Measurements from ENCODE around the gene VWC2L. TPM values are rescaled to one million over a fixed set of nuclear protein-coding genes. Genes with fewer than 3 reads are reported as not detected.

VWC2L gene
- polyA plus RNA-seq, 4 donors, result 0.03 TPM; not detected in 2

DNA sequence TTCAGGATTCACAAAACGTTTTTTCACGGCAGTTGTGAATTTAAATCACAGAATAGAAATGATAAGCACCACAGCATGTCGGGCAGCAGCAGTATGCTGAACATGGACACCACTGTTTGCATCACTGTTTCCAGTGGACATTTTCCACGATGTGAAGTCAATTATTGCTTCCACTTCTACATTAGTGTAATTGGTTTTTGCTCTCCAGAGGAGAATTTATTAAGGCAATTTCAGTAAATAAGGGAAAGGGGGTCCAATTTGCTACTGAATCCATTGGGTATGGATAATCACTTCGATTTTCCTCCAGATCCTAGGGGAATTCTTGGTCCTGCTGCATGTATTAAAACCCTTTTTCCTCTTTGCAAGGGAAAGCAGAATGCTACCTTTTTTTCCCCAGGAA lies 30.2 kb upstream of the VWC2L start:
- FAIRE-seq (no peak), DNase-seq (no peak)
- H3K27me3 ChIP-seq (ENCODE audit: control insufficient read depth in 3 of 3, insufficient read depth in 3 of 3, low read length in 3 of 3), result no peaks in the 10 kb centered on the region
- 43 to 65% (median 54%) methylated on average over 5 of the region's 5 CpGs for WGBS, 3 donors
- H3K27ac ChIP-seq (ENCODE audit: low read depth in 1 of 3, low read length in 2 of 3), result no peak overlapping the region
- no peaks in the 10 kb centered on the region for H3K4me1 ChIP-seq (ENCODE audit: control insufficient read depth in 3 of 3, insufficient read depth in 2 of 3, low read depth in 1 of 3, low read length in 2 of 3)
- no peaks in the 10 kb centered on the region for H3K36me3 ChIP-seq (ENCODE audit: control insufficient read depth in 3 of 3, insufficient read depth in 2 of 3, low read depth in 1 of 3, low read length in 3 of 3)
- H3K4me3 ChIP-seq (ENCODE audit: low read depth in 1 of 3, low read length in 3 of 3), result no peak overlapping the region
- H3K9me3 ChIP-seq (ENCODE audit: control insufficient read depth in 2 of 2, insufficient read depth in 1 of 2, low read depth in 1 of 2, low read length in 1 of 2), result no peaks in the 10 kb centered on the region

DNA sequence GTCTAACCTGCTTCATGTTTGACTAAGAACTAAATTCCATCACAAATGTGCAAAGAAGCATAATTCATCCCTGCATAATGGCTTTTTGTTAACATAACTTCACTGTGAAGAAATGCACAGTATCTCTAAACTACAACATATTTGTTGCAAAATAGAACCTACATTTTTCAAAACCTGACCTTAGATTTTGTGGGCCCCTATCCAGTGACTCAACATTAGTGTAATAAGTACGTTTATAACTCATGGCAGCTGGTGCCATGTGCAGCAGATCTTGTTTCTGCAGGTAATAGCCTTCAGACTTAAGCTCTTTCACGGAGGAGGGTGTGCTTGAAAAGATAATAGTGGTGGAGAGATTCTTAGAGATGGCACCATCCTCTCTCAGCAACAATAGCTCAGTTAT lies 28.6 kb upstream of the VWC2L start:
- H3K9me3 ChIP-seq (ENCODE audit: control insufficient read depth in 2 of 2, insufficient read depth in 1 of 2, low read depth in 1 of 2, low read length in 1 of 2), result no peaks in the 10 kb centered on the region
- no peaks in the 10 kb centered on the region for H3K27me3 ChIP-seq (ENCODE audit: control insufficient read depth in 3 of 3, insufficient read depth in 3 of 3, low read length in 3 of 3)
- no peak overlapping the region for H3K27ac ChIP-seq (ENCODE audit: low read depth in 1 of 3, low read length in 2 of 3)
- 38 to 60% (median 38%) methylated on average over 2 of the region's 2 CpGs for WGBS, 3 donors
- no peak overlapping the region for H3K4me3 ChIP-seq (ENCODE audit: low read depth in 1 of 3, low read length in 3 of 3)
- no peaks in the 10 kb centered on the region for H3K36me3 ChIP-seq (ENCODE audit: control insufficient read depth in 3 of 3, insufficient read depth in 2 of 3, low read depth in 1 of 3, low read length in 3 of 3)
- FAIRE-seq, result no peak
- H3K4me1 ChIP-seq (ENCODE audit: control insufficient read depth in 3 of 3, insufficient read depth in 2 of 3, low read depth in 1 of 3, low read length in 2 of 3), result no peaks in the 10 kb centered on the region
- no peak for DNase-seq

- Histone ChIP-seq H3K27ac (ENCODE audit: low read depth in 1 of 3, low read length in 2 of 3) (no peak overlapping the region), H3K27me3 (ENCODE audit: control insufficient read depth in 3 of 3, insufficient read depth in 3 of 3, low read length in 3 of 3) (no peaks in the 10 kb centered on the region), H3K4me3 (ENCODE audit: low read depth in 1 of 3, low read length in 3 of 3) (no peak overlapping the region), H3K4me1 (ENCODE audit: control insufficient read depth in 3 of 3, insufficient read depth in 2 of 3, low read depth in 1 of 3, low read length in 2 of 3) (no peaks in the 10 kb centered on the region), H3K9me3 (ENCODE audit: control insufficient read depth in 2 of 2, insufficient read depth in 1 of 2, low read depth in 1 of 2, low read length in 1 of 2) (no peaks in the 10 kb centered on the region), H3K36me3 (ENCODE audit: control insufficient read depth in 3 of 3, insufficient read depth in 2 of 3, low read depth in 1 of 3, low read length in 3 of 3) (no peaks in the 10 kb centered on the region)
- DNase-seq, result no peak
- 85 to 89% (median 87%) methylated on average over 2 of the region's 2 CpGs for WGBS, 3 donors
- FAIRE-seq, result no peak
Observed at GRCh38 chr2:214386720-214387119, 24.1 kb upstream of the VWC2L start.

- no peaks in the 10 kb centered on the region for H3K27me3 ChIP-seq (ENCODE audit: control insufficient read depth in 3 of 3, insufficient read depth in 3 of 3, low read length in 3 of 3)
- H3K27ac ChIP-seq (ENCODE audit: low read depth in 1 of 3, low read length in 2 of 3), result no peak overlapping the region
- no peaks in the 10 kb centered on the region for H3K9me3 ChIP-seq (ENCODE audit: control insufficient read depth in 2 of 2, insufficient read depth in 1 of 2, low read depth in 1 of 2, low read length in 1 of 2)
- FAIRE-seq, result no peak
- no peaks in the 10 kb centered on the region for H3K36me3 ChIP-seq (ENCODE audit: control insufficient read depth in 3 of 3, insufficient read depth in 2 of 3, low read depth in 1 of 3, low read length in 3 of 3)
- H3K4me1 ChIP-seq (ENCODE audit: control insufficient read depth in 3 of 3, insufficient read depth in 2 of 3, low read depth in 1 of 3, low read length in 2 of 3), result no peaks in the 10 kb centered on the region
- H3K4me3 ChIP-seq (ENCODE audit: low read depth in 1 of 3, low read length in 3 of 3), result no peak overlapping the region
- DNase-seq, result no peak
Observed at GRCh38 chr2:214389334-214389733, 21.5 kb upstream of the VWC2L start.

DNA sequence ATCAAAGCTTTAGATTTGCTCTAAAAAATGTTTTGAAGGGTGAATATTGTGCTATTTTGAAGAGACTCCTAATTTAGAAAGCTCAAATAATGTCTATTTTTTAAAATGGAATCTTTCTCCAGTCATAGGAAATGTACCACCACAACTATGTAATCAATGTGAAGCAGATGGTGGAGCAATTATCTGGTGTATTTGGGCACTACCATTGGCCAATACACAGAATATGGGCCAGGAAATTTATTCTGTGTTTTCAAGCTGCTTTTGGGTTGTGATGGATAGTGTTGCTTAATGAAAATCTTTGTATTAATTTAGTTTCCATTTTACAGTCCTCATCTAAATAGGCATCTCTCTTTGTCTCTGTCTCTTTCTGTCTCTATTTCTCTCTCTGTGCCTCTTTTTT lies 17.1 kb upstream of the VWC2L start:
- H3K27ac ChIP-seq (ENCODE audit: low read depth in 1 of 3, low read length in 2 of 3), result no peak overlapping the region
- no peaks in the 10 kb centered on the region for H3K4me1 ChIP-seq (ENCODE audit: control insufficient read depth in 3 of 3, insufficient read depth in 2 of 3, low read depth in 1 of 3, low read length in 2 of 3)
- FAIRE-seq (no peak), DNase-seq (no peak)
- no peak overlapping the region for H3K4me3 ChIP-seq (ENCODE audit: low read depth in 1 of 3, low read length in 3 of 3)
- H3K27me3 ChIP-seq (ENCODE audit: control insufficient read depth in 3 of 3, insufficient read depth in 3 of 3, low read length in 3 of 3), result no peaks in the 10 kb centered on the region
- no peaks in the 10 kb centered on the region for H3K9me3 ChIP-seq (ENCODE audit: control insufficient read depth in 2 of 2, insufficient read depth in 1 of 2, low read depth in 1 of 2, low read length in 1 of 2)
- H3K36me3 ChIP-seq (ENCODE audit: control insufficient read depth in 3 of 3, insufficient read depth in 2 of 3, low read depth in 1 of 3, low read length in 3 of 3), result no peaks in the 10 kb centered on the region

DNA sequence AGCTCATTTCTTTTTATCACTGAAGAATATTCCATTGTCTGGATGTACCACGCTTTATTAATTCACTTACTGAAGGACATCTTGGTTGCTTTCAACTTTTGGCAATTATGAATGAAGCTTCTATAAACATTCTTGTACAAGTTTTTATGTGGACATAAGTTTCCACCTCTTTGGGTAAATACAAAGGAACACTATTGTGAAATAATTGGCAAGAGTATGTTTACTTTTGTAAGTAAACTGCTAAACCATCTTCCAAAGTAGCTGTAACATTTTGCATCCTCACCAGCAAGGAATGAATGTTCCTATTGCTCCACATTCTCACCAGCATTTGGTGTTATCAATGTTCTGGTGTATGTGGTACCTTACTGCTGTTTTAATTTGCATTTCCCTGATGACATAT lies 15.8 kb upstream of the VWC2L start:
- H3K27ac ChIP-seq (ENCODE audit: low read depth in 1 of 3, low read length in 2 of 3), result no peak overlapping the region
- 88 to 90% (median 88%) methylated on average over 1 of the region's 1 CpG for WGBS, 3 donors
- H3K9me3 ChIP-seq (ENCODE audit: control insufficient read depth in 2 of 2, insufficient read depth in 1 of 2, low read depth in 1 of 2, low read length in 1 of 2), result no peaks in the 10 kb centered on the region
- FAIRE-seq (no peak), DNase-seq (no peak)
- no peaks in the 10 kb centered on the region for H3K4me1 ChIP-seq (ENCODE audit: control insufficient read depth in 3 of 3, insufficient read depth in 2 of 3, low read depth in 1 of 3, low read length in 2 of 3)
- no peak overlapping the region for H3K4me3 ChIP-seq (ENCODE audit: low read depth in 1 of 3, low read length in 3 of 3)
- H3K27me3 ChIP-seq (ENCODE audit: control insufficient read depth in 3 of 3, insufficient read depth in 3 of 3, low read length in 3 of 3), result no peaks in the 10 kb centered on the region
- H3K36me3 ChIP-seq (ENCODE audit: control insufficient read depth in 3 of 3, insufficient read depth in 2 of 3, low read depth in 1 of 3, low read length in 3 of 3), result no peaks in the 10 kb centered on the region

- H3K27ac ChIP-seq (ENCODE audit: low read depth in 1 of 3, low read length in 2 of 3), result no peak overlapping the region
- no peaks in the 10 kb centered on the region for H3K4me1 ChIP-seq (ENCODE audit: control insufficient read depth in 3 of 3, insufficient read depth in 2 of 3, low read depth in 1 of 3, low read length in 2 of 3)
- no peaks in the 10 kb centered on the region for H3K36me3 ChIP-seq (ENCODE audit: control insufficient read depth in 3 of 3, insufficient read depth in 2 of 3, low read depth in 1 of 3, low read length in 3 of 3)
- 56 to 69% (median 59%) methylated on average over 2 of the region's 2 CpGs for WGBS, 3 donors
- no peak overlapping the region for H3K4me3 ChIP-seq (ENCODE audit: low read depth in 1 of 3, low read length in 3 of 3)
- no peak for DNase-seq
- no peaks in the 10 kb centered on the region for H3K9me3 ChIP-seq (ENCODE audit: control insufficient read depth in 2 of 2, insufficient read depth in 1 of 2, low read depth in 1 of 2, low read length in 1 of 2)
- FAIRE-seq, result no peak
- no peaks in the 10 kb centered on the region for H3K27me3 ChIP-seq (ENCODE audit: control insufficient read depth in 3 of 3, insufficient read depth in 3 of 3, low read length in 3 of 3)
Observed at GRCh38 chr2:214401580-214401979, 9.3 kb upstream of the VWC2L start.

DNA sequence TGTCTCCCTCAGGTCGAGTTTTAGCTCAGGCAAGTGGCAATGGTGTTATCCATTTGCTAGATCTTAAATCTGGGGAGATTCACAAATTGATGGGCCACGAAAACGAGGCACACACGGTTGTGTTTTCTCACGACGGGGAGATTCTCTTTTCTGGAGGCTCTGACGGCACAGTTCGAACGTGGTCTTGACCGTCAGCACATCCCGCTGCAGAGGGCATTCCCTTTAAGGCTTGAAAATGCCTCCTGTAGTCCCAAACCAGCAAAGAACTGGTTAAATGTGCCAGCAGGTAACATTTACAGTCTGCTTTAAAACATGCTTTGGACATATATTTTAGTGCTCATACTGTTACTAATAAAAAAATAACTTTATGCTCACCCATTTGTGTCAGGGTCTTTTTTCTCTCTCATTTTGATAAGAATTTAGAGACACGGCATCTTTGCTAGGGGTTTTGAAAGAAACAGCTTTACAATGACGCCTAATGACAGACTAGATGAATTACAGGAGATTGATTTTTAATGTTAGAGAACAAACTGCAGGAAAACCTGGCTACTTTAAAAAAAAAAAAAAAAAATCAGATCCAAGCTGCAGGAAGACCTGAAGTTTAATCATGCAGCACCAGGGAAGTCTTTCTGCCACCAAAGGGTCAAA lies 602 bp upstream of the VWC2L start:
- Histone ChIP-seq H3K27me3 (ENCODE audit: control insufficient read depth in 3 of 3, insufficient read depth in 3 of 3, low read length in 3 of 3) (no peaks in the 10 kb centered on the region), H3K9me3 (ENCODE audit: control insufficient read depth in 2 of 2, insufficient read depth in 1 of 2, low read depth in 1 of 2, low read length in 1 of 2) (no peaks in the 10 kb centered on the region), H3K4me3 (ENCODE audit: low read depth in 1 of 3, low read length in 3 of 3) (no peak overlapping the region), H3K36me3 (ENCODE audit: control insufficient read depth in 3 of 3, insufficient read depth in 2 of 3, low read depth in 1 of 3, low read length in 3 of 3) (no peaks in the 10 kb centered on the region), H3K27ac (ENCODE audit: low read depth in 1 of 3, low read length in 2 of 3) (no peak overlapping the region), H3K4me1 (ENCODE audit: control insufficient read depth in 3 of 3, insufficient read depth in 2 of 3, low read depth in 1 of 3, low read length in 2 of 3) (no peaks in the 10 kb centered on the region)
- WGBS, 3 donors, result 45 to 50% (median 49%) methylated on average over 13 of the region's 13 CpGs
- FAIRE-seq (no peak), DNase-seq (no peak)

DNA sequence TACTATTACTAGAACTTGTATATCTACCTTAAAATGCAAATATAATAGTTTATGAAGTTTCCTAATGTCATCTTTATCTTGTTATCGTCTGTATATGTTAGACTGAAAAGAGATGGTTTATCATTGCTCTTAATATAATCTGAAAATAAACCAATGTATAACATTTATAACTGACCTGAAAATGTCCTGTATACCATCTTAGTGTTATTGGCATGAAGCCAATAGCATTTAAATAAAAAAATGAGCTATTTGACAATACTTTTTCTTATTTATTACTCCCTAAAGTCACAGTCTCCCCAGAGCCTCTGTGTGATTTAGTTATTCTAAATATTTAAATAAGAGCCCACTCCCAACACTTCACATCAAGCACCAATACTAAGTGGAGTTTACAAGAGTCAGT lies 1.8 kb downstream of the VWC2L start:
- H3K27ac ChIP-seq (ENCODE audit: low read depth in 1 of 3, low read length in 2 of 3), result no peak overlapping the region
- no peaks in the 10 kb centered on the region for H3K27me3 ChIP-seq (ENCODE audit: control insufficient read depth in 3 of 3, insufficient read depth in 3 of 3, low read length in 3 of 3)
- no peaks in the 10 kb centered on the region for H3K4me1 ChIP-seq (ENCODE audit: control insufficient read depth in 3 of 3, insufficient read depth in 2 of 3, low read depth in 1 of 3, low read length in 2 of 3)
- no peaks in the 10 kb centered on the region for H3K36me3 ChIP-seq (ENCODE audit: control insufficient read depth in 3 of 3, insufficient read depth in 2 of 3, low read depth in 1 of 3, low read length in 3 of 3)
- H3K4me3 ChIP-seq (ENCODE audit: low read depth in 1 of 3, low read length in 3 of 3), result no peak overlapping the region
- H3K9me3 ChIP-seq (ENCODE audit: control insufficient read depth in 2 of 2, insufficient read depth in 1 of 2, low read depth in 1 of 2, low read length in 1 of 2), result no peaks in the 10 kb centered on the region
- DNase-seq, result no peak
- FAIRE-seq, result no peak
- WGBS, 3 donors, result 67 to 82% (median 78%) methylated on average over 1 of the region's 1 CpG
